ENCODE data around the gene CMC1.
"Not testable (repeated sequence)": the region's sequence is repeated elsewhere in the genome, so short reads cannot be mapped to it uniquely, and the experiment has no call there.

CMC1 gene, protein sequence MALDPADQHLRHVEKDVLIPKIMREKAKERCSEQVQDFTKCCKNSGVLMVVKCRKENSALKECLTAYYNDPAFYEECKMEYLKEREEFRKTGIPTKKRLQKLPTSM

DNA sequence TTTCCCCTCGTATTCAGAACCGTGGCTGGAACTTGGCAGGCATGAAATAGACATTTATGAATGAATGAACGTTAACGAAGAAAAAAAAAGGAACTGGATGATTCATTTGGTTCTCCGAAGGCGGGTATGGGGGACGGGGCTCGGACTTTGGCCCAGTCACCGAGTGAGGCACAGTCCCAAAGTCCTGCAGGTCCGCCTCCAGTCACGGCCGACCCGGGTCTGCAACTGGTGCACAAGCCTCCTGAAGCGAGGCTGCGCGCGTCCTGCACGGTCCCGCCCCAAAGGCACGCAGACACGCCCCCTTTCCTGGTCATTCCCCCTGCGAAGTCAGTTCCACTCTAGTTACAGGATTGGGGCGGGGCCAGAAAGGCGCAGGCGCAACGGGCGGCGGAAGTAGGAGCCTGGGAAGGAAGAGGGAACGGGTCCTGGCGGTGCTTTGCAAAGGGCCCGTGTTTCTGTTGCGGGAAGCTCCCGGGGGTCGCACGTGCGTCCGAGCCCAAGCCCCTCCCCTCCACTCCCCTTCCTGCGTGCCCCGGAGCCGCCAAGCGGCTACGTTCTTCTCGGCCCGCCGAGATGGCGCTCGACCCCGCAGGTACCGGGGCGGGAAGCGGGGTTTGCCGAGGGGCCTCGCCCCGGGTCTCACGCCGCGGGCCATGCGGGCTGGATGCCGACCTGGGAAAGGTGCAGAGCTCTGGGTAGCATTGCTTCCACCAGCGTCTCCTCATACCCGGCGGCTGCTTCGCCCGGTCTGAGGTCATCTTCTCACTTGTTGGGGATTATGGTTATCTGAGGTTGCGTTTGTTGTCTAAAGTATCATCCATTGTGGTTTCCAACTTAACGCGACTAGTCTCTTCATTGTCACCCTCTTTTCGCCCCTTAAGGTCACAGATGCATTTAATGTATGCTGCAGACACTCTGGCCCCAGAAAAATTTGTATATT lies at the start of gene CMC1:
Gene CMC1, plus strand, starts transcription at position 399 of the 940 bp plus-strand sequence. Its CDS starts 175 bp downstream, at position 574.
- DNase-seq = peak; percentile 85

DNA sequence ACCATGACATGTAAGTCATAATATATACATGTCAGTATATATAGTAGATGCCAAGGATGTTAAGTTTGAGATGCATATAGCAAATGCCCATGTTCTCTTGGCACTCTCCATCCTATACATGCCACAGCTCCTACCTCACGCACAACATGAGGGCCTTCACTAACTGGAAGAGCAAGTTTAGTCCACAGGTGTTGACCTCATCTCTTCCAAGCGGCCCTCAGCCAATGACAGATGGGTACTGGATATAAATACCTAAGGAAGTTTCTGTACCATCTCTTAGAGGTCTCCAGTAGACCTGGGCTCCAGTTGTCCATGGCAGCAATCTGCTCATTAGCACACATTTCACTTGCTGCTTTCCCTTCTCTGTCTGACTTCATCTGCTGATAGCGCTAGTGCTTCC lies 43.3 kb upstream of the CMC1 start:
- no peak for DNase-seq

DNA sequence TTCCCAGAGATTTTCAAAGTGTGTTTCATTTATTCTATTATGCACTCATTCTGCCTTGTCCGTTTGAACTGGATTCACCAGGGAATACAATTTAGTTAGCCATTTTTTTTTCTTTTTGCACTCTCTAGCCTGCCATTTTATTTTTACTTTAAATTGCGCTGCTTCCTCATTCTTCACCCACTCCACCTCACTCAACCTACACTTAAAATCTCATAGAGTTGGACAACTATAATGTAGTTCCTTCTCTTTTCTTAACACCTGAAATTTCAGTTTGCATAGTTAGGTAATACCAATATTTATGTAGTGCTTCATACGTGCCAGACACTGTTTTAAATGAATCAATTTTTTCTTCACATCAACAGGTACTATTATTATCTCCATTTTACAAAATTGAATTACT lies 42.4 kb upstream of the CMC1 start:
- no peak for DNase-seq

GRCh38 chr3:28199643-28200042 lies 41.8 kb upstream of the CMC1 start:
- DNase-seq = not testable (repeated sequence)

DNA sequence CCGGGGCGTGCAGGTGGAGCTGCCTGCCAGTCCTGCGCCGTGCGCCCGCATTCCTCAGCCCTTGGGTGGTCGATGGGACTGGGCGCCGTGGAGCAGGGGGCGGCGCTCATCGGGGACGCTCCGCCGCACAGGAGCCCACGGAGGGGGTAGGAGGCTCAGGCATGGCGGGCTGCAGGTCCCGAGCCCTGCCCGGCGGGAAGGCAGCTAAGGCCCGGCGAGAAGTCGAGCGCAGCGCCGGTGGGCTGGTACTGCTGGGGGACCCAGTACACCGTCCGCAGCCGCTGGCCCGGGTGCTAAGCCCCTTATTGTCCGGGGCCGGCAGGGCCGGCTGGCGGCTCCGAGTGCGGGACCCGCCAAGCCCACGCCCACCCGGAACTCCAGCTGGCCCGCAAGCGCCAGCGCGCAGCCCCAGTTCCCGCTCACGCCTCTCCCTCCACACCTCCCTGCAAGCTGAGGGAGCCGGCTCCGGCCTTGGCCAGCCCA lies 41.0 kb upstream of the CMC1 start:
- DNase-seq = not testable (repeated sequence)

DNA sequence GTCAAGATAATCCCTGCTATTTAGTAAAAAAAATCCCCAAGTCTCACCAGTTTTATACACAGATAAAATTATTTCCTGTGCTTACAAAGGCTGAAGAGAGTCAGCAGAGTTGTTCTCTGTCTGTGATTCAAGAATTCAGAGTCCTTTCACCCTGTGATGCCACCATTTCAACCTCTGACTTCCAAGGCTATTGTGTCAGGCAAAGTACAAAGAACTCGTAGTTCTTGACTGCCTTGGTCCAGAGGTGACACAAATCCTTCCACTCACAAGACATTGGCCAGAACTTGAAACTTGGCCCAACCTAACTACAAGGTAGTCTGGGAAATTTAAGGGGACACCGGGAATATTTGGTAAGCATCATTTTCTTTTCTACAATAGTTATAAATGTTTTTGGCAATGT lies 34.9 kb upstream of the CMC1 start:
- no peak for DNase-seq

- no peak for DNase-seq
Observed at GRCh38 chr3:28207000-28207733, 34.3 kb upstream of the CMC1 start.

- DNase-seq = no peak
Observed at GRCh38 chr3:28210968-28211713, 30.3 kb upstream of the CMC1 start.

GRCh38 chr3:28212681-28213080 lies 28.7 kb upstream of the CMC1 start:
- DNase-seq = no peak

DNA sequence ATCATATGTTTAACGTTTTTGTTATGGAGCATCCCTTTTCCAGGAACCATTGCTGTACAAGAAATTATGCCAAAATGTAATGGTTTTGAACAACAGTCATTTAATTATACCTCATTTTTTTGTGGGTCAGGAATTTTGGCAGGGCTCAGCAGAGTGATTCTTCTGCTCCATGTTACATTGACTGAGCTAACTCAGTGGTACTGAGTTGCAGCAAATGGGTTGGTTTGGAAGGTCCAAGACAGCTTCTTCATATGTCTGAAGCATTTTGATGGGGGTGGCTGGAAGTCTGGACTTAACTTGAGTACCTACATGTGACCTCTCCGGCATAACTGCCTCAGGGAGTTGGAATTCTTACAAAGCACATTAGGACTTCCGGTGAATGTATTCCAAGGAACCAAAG lies 26.0 kb upstream of the CMC1 start:
- DNase-seq = no peak

DNA sequence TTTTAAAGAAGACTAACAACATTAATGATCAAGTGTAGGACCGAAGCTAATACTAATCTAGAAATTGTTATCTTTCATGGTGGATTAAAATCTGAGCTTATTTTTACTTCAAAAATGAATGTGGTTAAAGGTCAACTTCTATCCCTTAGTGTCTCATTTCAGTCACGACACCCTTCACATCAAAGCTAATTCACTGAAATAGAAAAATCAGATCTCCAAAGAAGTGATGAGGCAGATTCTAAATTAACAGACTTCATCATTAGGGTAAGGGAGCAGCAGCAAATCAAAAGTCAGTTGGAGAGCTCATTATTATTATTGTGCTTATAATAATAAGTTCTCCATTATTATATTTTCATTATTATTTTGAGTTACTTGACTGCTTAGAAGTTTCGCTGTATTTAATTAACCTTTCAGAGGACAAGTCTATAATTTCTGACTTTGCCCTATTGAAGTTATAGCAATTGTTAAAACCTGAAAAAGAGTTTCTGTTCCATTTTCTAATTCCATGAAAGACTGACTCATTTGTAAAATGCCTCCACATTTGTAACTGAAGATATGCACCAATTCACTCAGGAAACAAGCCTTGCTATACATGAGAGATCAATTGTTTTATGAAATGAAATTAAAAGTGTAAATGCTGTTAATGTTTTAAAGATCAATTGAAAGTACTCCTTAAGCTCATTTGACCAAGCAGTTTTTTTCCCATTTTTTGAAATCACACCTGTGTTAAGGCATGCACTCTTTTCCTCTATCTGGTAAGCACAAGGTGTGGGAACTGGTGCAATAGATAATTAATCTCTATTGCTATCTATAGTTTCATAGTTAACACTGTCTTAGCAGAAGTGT lies 23.1 kb upstream of the CMC1 start:
- DNase-seq = no peak

- no peak for DNase-seq
Observed at GRCh38 chr3:28218917-28219198, 22.6 kb upstream of the CMC1 start.

GRCh38 chr3:28224430-28224829 lies 17.0 kb upstream of the CMC1 start:
- DNase-seq = no peak

GRCh38 chr3:28226020-28226419 lies 15.4 kb upstream of the CMC1 start:
- no peak for DNase-seq

- DNase-seq = no peak
Observed at GRCh38 chr3:28228623-28229022, 12.8 kb upstream of the CMC1 start.

- no peak for DNase-seq
Observed at GRCh38 chr3:28232659-28233058, 8.8 kb upstream of the CMC1 start.

DNA sequence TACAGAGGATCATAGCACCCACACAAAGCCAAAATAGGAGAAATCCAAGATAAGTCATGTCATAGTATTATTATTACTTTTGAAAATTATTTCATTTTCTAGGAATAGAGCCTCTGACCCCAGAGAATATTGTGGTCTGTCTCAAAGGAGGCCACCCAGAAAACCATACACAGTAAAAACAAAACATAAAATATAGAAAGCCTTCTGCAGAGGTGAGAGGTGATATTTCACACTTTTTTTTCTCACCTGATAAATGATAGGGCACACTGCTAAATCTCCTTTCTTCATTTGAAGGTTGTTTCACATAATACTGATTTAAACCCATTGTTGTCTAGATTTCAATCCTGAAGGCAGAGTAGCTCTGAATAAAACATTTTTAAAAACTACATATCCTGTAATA lies 7.0 kb upstream of the CMC1 start:
- DNase-seq = no peak

DNA sequence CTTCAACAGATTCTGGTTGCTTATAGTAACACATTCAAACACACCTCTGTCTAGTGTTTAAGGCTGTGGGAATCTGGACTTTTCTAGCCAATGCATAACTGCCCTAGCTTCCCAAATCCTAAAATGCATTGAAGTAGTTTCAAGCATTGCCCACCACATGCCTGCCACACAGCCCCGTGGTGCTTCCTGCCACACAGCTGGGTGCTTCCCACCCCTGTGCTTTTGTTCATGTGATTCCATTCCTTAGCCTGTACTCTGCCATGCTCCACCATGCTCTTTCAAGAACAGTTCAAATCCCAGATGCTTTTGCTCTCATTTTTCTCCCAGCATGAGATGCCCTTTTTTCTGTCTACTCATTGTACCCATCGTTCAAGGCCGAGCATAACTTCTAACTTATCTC lies 2.3 kb upstream of the CMC1 start:
- no peak for DNase-seq

- DNase-seq = no peak
Observed at GRCh38 chr3:28240441-28240840, 978 bp upstream of the CMC1 start.

DNA sequence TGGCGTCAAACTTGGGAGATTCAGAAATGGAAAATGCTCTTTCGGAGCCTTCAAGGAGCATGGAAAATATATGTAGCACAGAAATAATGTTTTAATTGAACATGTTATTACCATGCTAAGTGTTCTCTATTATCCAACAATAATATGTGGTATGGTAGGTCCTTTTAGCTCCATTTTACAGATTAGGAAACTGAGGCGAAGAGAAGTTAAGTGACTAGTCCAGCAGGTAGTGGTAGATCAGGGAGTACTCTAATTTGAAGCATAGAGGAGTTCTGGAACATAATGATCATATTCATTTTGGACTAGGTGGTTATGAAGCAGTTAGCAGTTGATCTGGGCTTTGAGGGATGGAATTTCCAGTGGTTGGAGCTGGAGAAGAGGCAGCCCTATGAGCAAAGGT lies 1.1 kb downstream of the CMC1 start:
- DNase-seq = no peak

DNA sequence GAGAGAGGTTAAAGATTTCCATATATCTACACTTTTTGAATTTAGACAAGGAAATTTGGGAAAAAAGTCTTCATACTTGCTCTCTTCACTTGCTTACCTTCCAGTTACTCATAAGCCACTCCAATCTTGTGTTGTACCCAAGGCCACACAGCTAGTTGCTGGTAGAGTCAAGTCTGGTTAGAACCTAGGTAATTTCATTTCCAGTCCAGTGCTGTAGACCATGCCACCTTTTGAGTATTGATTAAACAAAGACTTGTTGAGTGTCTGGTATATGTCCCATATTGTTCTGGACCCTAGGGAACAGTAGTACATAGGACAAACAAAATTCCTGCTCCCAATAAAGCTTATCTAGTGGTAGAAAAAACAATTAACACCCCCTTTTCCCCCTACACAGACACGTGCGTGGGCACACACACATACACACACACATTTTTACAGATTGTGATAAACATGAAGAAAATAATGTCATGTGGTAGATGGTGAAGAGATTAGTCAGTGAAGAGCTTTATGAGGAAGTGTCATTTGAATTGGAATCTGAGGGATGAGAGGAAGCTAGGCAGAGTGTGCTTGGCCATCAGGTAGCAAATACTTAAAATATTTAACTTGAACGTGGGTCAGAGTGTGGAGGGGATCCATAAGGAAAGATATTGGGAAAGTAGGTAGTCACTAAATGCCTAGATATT lies 2.1 kb downstream of the CMC1 start:
- DNase-seq = no peak

GRCh38 chr3:28244491-28244890 lies 3.1 kb downstream of the CMC1 start:
- DNase-seq = no peak
